BE2C (cell line): ENCODE results near the gene FAAH.

Experiments
- DNase-seq: peaks from one replicate; pipeline ENCODE4 v3.0.0-alpha.2; 2020
- H3K27me3 ChIP-seq: fragments of 250-450 bp; sonication (Bioruptor Pico); 2 replicates; pipeline ENCODE4 v1.5.1; 2020; ENCODE audit warnings: mild to moderate bottlenecking
- H3K36me3 ChIP-seq: fragments of 250-450 bp; sonication (Bioruptor Pico); 2 replicates; pipeline ENCODE4 v1.5.1; 2020; ENCODE audit warnings: mild to moderate bottlenecking
- H3K4me1 ChIP-seq: fragments of 250-450 bp; sonication (Bioruptor Pico); 2 replicates; pipeline ENCODE4 v1.5.1; 2020
- H3K4me3 ChIP-seq: 2 replicates; pipeline ENCODE4 v1.5.1; 2011; ENCODE audit warnings: low read depth, low read length
- H3K9me3 ChIP-seq: fragments of 250-450 bp; sonication (Bioruptor Pico); 2 replicates; pipeline ENCODE4 v1.5.1; 2020
- CTCF ChIP-seq: IDR thresholded peaks from 2 replicates; pipeline ENCODE4 v1.5.1; 2012; ENCODE audit warnings: mild to moderate bottlenecking, low read depth, low read length

Gene FAAH

GRCh38 chr1:46408356-46409062 is 14.4 kb downstream of the FAAH start:
- Histone ChIP-seq H3K4me1 (no peaks in the 10 kb centered on the region), H3K4me3 (no peak overlapping the region), H3K36me3 (no peaks in the 10 kb centered on the region), H3K27me3 (no peaks in the 10 kb centered on the region), H3K9me3 (no peaks in the 10 kb centered on the region)
- no peak for DNase-seq
- no peak for TF ChIP-seq CTCF

GRCh38 chr1:46409063-46409372 is 14.9 kb downstream of the FAAH start:
- DNase-seq = no peak
- no peak for TF ChIP-seq CTCF
- H3K4me1 ChIP-seq = no peaks in the 10 kb centered on the region
- H3K9me3 ChIP-seq = no peaks in the 10 kb centered on the region
- no peaks in the 10 kb centered on the region for H3K36me3 ChIP-seq
- no peak overlapping the region for H3K4me3 ChIP-seq
- H3K27me3 ChIP-seq = no peaks in the 10 kb centered on the region

- Histone ChIP-seq H3K4me3 (no peak overlapping the region), H3K36me3 (no peaks in the 10 kb centered on the region), H3K9me3 (no peaks in the 10 kb centered on the region), H3K4me1 (no peaks in the 10 kb centered on the region), H3K27me3 (no peaks in the 10 kb centered on the region)
- no peak for TF ChIP-seq CTCF
- no peak for DNase-seq
Measured at GRCh38 chr1:46410156-46411009, 16.3 kb downstream of the FAAH start.

GRCh38 chr1:46411010-46411405 is 16.9 kb downstream of the FAAH start:
- TF ChIP-seq CTCF = no peak
- no peak overlapping the region for H3K4me3 ChIP-seq
- DNase-seq = no peak
- H3K27me3 ChIP-seq = no peaks in the 10 kb centered on the region
- H3K4me1 ChIP-seq = no peaks in the 10 kb centered on the region
- H3K9me3 ChIP-seq = no peaks in the 10 kb centered on the region
- H3K36me3 ChIP-seq = no peaks in the 10 kb centered on the region

- Histone ChIP-seq H3K4me3 (no peak overlapping the region), H3K36me3 (no peaks in the 10 kb centered on the region), H3K9me3 (no peaks in the 10 kb centered on the region), H3K4me1 (no peaks in the 10 kb centered on the region), H3K27me3 (no peaks in the 10 kb centered on the region)
- no peak; the same call in 1 of the 2 replicates for TF ChIP-seq CTCF
- no peak for DNase-seq
Measured at GRCh38 chr1:46411601-46412341, 17.7 kb downstream of the FAAH start.
